Mesenchymal stem cell (in vitro differentiated cells and primary cell): Measurements from ENCODE around the gene ALDH4A1.

Experiments used
- DNase-seq: peaks from one replicate; pipeline ENCODE4 v3.0.0-alpha.2; 2013
- H2AFZ ChIP-seq: one replicate; pipeline ENCODE4 v1.6.1; 2013; ENCODE audit warnings: low read depth, mild to moderate bottlenecking, control low read depth, inconsistent platforms, low read length, moderate library complexity
- H2AK5ac ChIP-seq: 2 replicates; pipeline ENCODE4 v1.6.1; 2013; ENCODE audit warnings: low read length, moderate library complexity, mild to moderate bottlenecking, inconsistent platforms; ENCODE audit not compliant: severe bottlenecking
- H2BK120ac ChIP-seq: one replicate; pipeline ENCODE4 v1.6.1; 2013; ENCODE audit warnings: low read depth, mild to moderate bottlenecking, inconsistent platforms, low read length, moderate library complexity
- H2BK12ac ChIP-seq, 2 experiments: one replicate each; pipeline ENCODE4 v1.6.1; 2013; ENCODE audit warnings: inconsistent platforms in 2 of 2, low read length in 2 of 2, mild to moderate bottlenecking in 2 of 2, moderate library complexity in 2 of 2, control low read depth in 1 of 2
- H2BK15ac ChIP-seq: one replicate; pipeline ENCODE4 v1.6.1; 2013; ENCODE audit warnings: mild to moderate bottlenecking, low read depth, inconsistent platforms; ENCODE audit not compliant: poor library complexity, severe bottlenecking
- H2BK5ac ChIP-seq: 2 replicates; pipeline ENCODE4 v1.6.1; 2013; ENCODE audit warnings: low read depth, mild to moderate bottlenecking, low read length, control low read depth, inconsistent platforms; ENCODE audit not compliant: poor library complexity, severe bottlenecking
- H3K14ac ChIP-seq, 2 experiments: one replicate each; pipeline ENCODE4 v1.6.1; 2013; ENCODE audit warnings: inconsistent platforms in 2 of 2, low read length in 2 of 2, control low read depth in 1 of 2, mild to moderate bottlenecking in 1 of 2, moderate library complexity in 1 of 2
- H3K18ac ChIP-seq, 2 experiments: one replicate each; pipeline ENCODE4 v1.6.1; 2013; ENCODE audit warnings: inconsistent platforms in 2 of 2, low read length in 2 of 2, control low read depth in 1 of 2, low read depth in 1 of 2, mild to moderate bottlenecking in 1 of 2
- H3K23ac ChIP-seq, 2 experiments: one replicate each; pipeline ENCODE4 v1.6.1; 2013; ENCODE audit warnings: inconsistent platforms in 2 of 2, low read length in 2 of 2, mild to moderate bottlenecking in 2 of 2, moderate library complexity in 2 of 2, control low read depth in 1 of 2
- H3K27ac ChIP-seq: 2 replicates; pipeline ENCODE4 v1.5.1; 2013; ENCODE audit warnings: mild to moderate bottlenecking, moderate library complexity, low read length, control low read depth, inconsistent platforms; ENCODE audit not compliant: poor library complexity, severe bottlenecking
- H3K27me3 ChIP-seq, 2 experiments: 2 replicates each; pipeline versions ENCODE4 v1.6.1 to v1.7.0; 2013; ENCODE audit warnings: low read length in 2 of 2, mild to moderate bottlenecking in 2 of 2, moderate library complexity in 2 of 2, control low read depth in 1 of 2, inconsistent platforms in 1 of 2; ENCODE audit not compliant: control insufficient read depth in 1 of 2, insufficient read depth in 1 of 2
- H3K36me3 ChIP-seq, 2 experiments: 2 replicates each; pipeline versions ENCODE4 v1.6.1 to v1.7.0; 2013; ENCODE audit warnings: low read length in 2 of 2, control low read depth in 1 of 2, inconsistent platforms in 1 of 2, low read depth in 1 of 2, mild to moderate bottlenecking in 1 of 2; ENCODE audit not compliant: insufficient read depth in 2 of 2, control insufficient read depth in 1 of 2
- H3K4ac ChIP-seq, 2 experiments: one replicate each; pipeline ENCODE4 v1.6.1; 2013; ENCODE audit warnings: inconsistent platforms in 2 of 2, low read length in 2 of 2, mild to moderate bottlenecking in 2 of 2, moderate library complexity in 2 of 2, control low read depth in 1 of 2, low read depth in 1 of 2
- H3K4me1 ChIP-seq: 2 replicates; pipeline ENCODE4 v1.6.1; 2013; ENCODE audit warnings: low read depth, low read length, control low read depth; ENCODE audit not compliant: control insufficient read depth, insufficient read depth
- H3K4me2 ChIP-seq: 2 replicates; pipeline ENCODE4 v1.6.1; 2013; ENCODE audit warnings: low read length, mild to moderate bottlenecking, inconsistent platforms; ENCODE audit not compliant: poor library complexity, severe bottlenecking
- H3K4me3 ChIP-seq, 2 experiments: 2 replicates each; pipeline versions ENCODE4 v1.5.1 to v1.7.0; 2013; ENCODE audit warnings: low read length in 2 of 2, mild to moderate bottlenecking in 2 of 2, control low read depth in 1 of 2, low read depth in 1 of 2; ENCODE audit not compliant: insufficient read depth in 1 of 2
- H3K79me1 ChIP-seq: replicated peaks from 2 replicates; pipeline ENCODE4 v1.6.1; 2013; ENCODE audit warnings: mild to moderate bottlenecking, control low read depth, low read length, inconsistent platforms; ENCODE audit not compliant: poor library complexity, severe bottlenecking
- H3K9ac ChIP-seq: 2 replicates; pipeline ENCODE4 v1.7.0; 2013; ENCODE audit warnings: mild to moderate bottlenecking, low read length, moderate library complexity
- H3K9me3 ChIP-seq: 2 replicates; pipeline ENCODE4 v1.7.0; 2013; ENCODE audit warnings: mild to moderate bottlenecking, low read length; ENCODE audit not compliant: control insufficient read depth
- H4K8ac ChIP-seq: one replicate; pipeline ENCODE4 v1.6.1; 2013; ENCODE audit warnings: inconsistent platforms, mild to moderate bottlenecking, low read length, moderate library complexity
- H4K91ac ChIP-seq: one replicate; pipeline ENCODE4 v1.6.1; 2013; ENCODE audit warnings: mild to moderate bottlenecking, low read length, inconsistent platforms
- WGBS: methylation state at CpG from one replicate; pipeline ENCODE4 v1.1.7; 2013; ENCODE audit warnings: mixed read lengths; 5-methylcytosine and 5-hydroxymethylcytosine counted together

The ALDH4A1 gene

GRCh38 chr1:18936814-18937481 lies 34.6 kb upstream of the ALDH4A1 start:
- Histone ChIP-seq H3K18ac (peak overlapping the region in 1 of 2 experiments; percentile 28), H3K9ac (no peak overlapping the region), H3K23ac (peak overlapping the region in 1 of 2 experiments; percentile 23), H4K91ac (no peak overlapping the region), H3K4me2 (no peak overlapping the region), H3K4me3 (no peak overlapping the region), H2AK5ac (peak overlapping the region; percentile 24), H3K79me1 (peaks cover 25% of the 10 kb centered on the region), H3K27me3 (no peaks in the 10 kb centered on the region), H3K36me3 (peaks cover 0 to 2% of the 10 kb centered on the region in 2 experiments), H2BK15ac (no peak overlapping the region), H3K27ac (no peak overlapping the region), H2BK120ac (no peak overlapping the region), H2AFZ (no peak overlapping the region), H4K8ac (no peak overlapping the region), H3K4me1 (peaks cover 66% of the 10 kb centered on the region), H3K4ac (no peak overlapping the region), H2BK12ac (peak overlapping the region in 1 of 2 experiments; percentile 81), H2BK5ac (no peak overlapping the region), H3K14ac (no peak overlapping the region), H3K9me3 (no peaks in the 10 kb centered on the region)
- 83% methylated on average over 11 of the region's 11 CpGs for WGBS
- DNase-seq, result no peak

GRCh38 chr1:18936471-18936813 lies 34.1 kb upstream of the ALDH4A1 start:
- Histone ChIP-seq H3K36me3 (peaks cover 0 to 2% of the 10 kb centered on the region in 2 experiments), H3K23ac (no peak overlapping the region), H3K4me1 (peaks cover 66% of the 10 kb centered on the region), H2BK12ac (peak overlapping the region in 1 of 2 experiments; percentile 21), H3K79me1 (peaks cover 25% of the 10 kb centered on the region), H2AFZ (no peak overlapping the region), H3K14ac (no peak overlapping the region), H2AK5ac (no peak overlapping the region), H3K4me3 (no peak overlapping the region), H3K27me3 (no peaks in the 10 kb centered on the region), H3K9me3 (no peaks in the 10 kb centered on the region), H4K91ac (no peak overlapping the region), H2BK15ac (no peak overlapping the region), H2BK120ac (no peak overlapping the region), H3K4ac (no peak overlapping the region), H3K18ac (no peak overlapping the region), H2BK5ac (no peak overlapping the region), H4K8ac (no peak overlapping the region), H3K9ac (no peak overlapping the region), H3K4me2 (no peak overlapping the region), H3K27ac (no peak overlapping the region)
- 85% methylated on average over 3 of the region's 3 CpGs for WGBS
- no peak for DNase-seq

- Histone ChIP-seq H4K8ac (no peak overlapping the region), H3K36me3 (peaks cover 0 to 2% of the 10 kb centered on the region in 2 experiments), H3K4me1 (peaks cover 54% of the 10 kb centered on the region), H3K27ac (no peak overlapping the region), H3K4ac (no peak overlapping the region), H3K23ac (no peak overlapping the region), H3K14ac (no peak overlapping the region), H3K9ac (no peak overlapping the region), H3K18ac (no peak overlapping the region), H3K79me1 (peaks cover 33% of the 10 kb centered on the region), H2AK5ac (no peak overlapping the region), H3K27me3 (no peaks in the 10 kb centered on the region), H3K4me2 (no peak overlapping the region), H3K4me3 (no peak overlapping the region), H3K9me3 (no peaks in the 10 kb centered on the region), H2BK120ac (no peak overlapping the region), H2BK15ac (no peak overlapping the region), H4K91ac (no peak overlapping the region), H2BK12ac (no peak overlapping the region), H2BK5ac (no peak overlapping the region), H2AFZ (no peak overlapping the region)
- DNase-seq, result no peak
- WGBS, result 92% methylated on average over 14 of the region's 14 CpGs
Measured at GRCh38 chr1:18934205-18935000, 32.0 kb upstream of the ALDH4A1 start.

GRCh38 chr1:18932879-18933278 lies 30.5 kb upstream of the ALDH4A1 start:
- Histone ChIP-seq H3K9me3 (no peaks in the 10 kb centered on the region), H2BK15ac (no peak overlapping the region), H2AK5ac (no peak overlapping the region), H3K14ac (peak overlapping the region in 1 of 2 experiments; percentile 19), H2BK120ac (peak overlapping the region; percentile 52), H2AFZ (no peak overlapping the region), H3K23ac (no peak overlapping the region), H3K9ac (no peak overlapping the region), H2BK12ac (peak overlapping the region in 1 of 2 experiments; percentile 87), H4K8ac (peak overlapping the region; percentile 69), H3K79me1 (peaks cover 35% of the 10 kb centered on the region), H3K4ac (peak overlapping the region; percentile 53 to 54), H3K27ac (no peak overlapping the region), H2BK5ac (no peak overlapping the region), H3K36me3 (peaks cover 0 to 2% of the 10 kb centered on the region in 2 experiments), H4K91ac (peak overlapping the region; percentile 76), H3K4me3 (no peak overlapping the region), H3K4me2 (no peak overlapping the region), H3K18ac (peak overlapping the region; percentile 64 to 82), H3K27me3 (no peaks in the 10 kb centered on the region), H3K4me1 (peaks cover 52% of the 10 kb centered on the region)
- 58% methylated on average over 2 of the region's 7 CpGs for WGBS
- no peak for DNase-seq
